AG09319 (cell line): ENCODE measurements around the gene PTPRD.

Experiments used
- DNase-seq: peaks from one replicate; pipeline ENCODE4 v3.0.0-alpha.2; 2010; ENCODE audit warnings: low read depth; ENCODE audit errors: extremely low read depth
- CTCF ChIP-seq: IDR thresholded peaks from 2 replicates; pipeline ENCODE4 v1.5.1; 2011; ENCODE audit warnings: low read depth, mild to moderate bottlenecking, inconsistent platforms, low read length, moderate library complexity

Gene PTPRD

DNA sequence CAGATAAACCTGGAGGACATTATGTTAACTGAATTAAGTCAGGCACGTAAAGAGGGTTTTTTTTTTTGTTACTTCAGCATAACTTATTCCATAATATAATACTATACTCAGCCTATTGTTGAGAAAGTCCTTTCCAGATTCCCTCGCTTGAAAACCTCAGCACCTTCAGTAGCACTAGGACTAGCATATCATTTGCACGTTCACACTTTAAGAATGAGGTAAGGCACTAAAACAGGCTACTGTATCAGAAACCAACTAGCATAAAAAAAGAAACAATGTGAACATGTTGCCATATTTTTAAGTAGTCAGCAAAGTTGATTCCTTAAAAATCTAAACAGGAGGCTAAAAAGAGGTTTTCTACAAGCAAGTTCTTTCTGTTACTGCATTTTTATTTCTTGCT lies 504.0 kb downstream of the PTPRD start:
- TF ChIP-seq CTCF, result no peak
- no peak for DNase-seq

DNA sequence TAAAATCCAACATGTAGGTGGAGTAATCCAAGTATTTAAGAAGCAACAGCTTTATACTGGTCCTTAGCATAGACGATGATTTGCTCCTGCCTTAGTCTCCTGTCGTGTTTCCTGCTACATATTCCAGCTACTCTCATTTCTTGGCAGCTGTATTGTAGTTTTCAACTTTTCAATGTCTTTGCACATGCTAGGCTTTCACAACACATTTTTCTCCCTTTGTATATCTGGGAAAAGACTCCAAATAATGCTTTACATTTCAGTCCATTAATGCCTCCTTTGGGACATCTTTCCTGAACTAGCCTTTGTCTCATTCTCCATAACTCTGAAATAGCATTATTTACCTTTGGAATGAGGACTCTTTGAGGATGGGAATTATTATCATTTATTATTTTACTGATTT lies 508.0 kb downstream of the PTPRD start:
- no peak for TF ChIP-seq CTCF

DNA sequence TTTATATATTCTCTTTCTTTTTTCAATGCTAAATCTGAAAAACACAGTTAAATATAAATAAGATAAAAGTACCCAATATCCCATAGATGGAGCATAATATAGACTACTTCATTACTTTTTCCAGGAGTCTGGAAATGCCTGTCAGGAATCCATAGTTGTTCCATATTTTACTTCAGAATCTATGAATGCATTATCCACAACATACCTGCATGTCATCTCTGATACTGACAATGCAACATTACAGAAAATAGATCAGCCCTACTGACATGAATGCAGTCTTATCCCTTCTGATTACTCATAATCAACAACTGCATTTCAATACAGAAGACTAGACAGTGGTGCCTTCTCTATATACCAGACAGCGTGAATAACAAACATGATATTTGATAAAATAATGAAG lies 517.6 kb downstream of the PTPRD start:
- TF ChIP-seq CTCF, result no peak
- no peak for DNase-seq

More for the DNA sequence above, 508.0 kb downstream of the PTPRD start:
- no peak for DNase-seq

- no peak for TF ChIP-seq CTCF
- no peak for DNase-seq
Measured at GRCh38 chr9:10094563-10094962, 518.2 kb downstream of the PTPRD start.

GRCh38 chr9:10080012-10080411 lies 532.8 kb downstream of the PTPRD start:
- no peak for TF ChIP-seq CTCF
- no peak for DNase-seq

DNA sequence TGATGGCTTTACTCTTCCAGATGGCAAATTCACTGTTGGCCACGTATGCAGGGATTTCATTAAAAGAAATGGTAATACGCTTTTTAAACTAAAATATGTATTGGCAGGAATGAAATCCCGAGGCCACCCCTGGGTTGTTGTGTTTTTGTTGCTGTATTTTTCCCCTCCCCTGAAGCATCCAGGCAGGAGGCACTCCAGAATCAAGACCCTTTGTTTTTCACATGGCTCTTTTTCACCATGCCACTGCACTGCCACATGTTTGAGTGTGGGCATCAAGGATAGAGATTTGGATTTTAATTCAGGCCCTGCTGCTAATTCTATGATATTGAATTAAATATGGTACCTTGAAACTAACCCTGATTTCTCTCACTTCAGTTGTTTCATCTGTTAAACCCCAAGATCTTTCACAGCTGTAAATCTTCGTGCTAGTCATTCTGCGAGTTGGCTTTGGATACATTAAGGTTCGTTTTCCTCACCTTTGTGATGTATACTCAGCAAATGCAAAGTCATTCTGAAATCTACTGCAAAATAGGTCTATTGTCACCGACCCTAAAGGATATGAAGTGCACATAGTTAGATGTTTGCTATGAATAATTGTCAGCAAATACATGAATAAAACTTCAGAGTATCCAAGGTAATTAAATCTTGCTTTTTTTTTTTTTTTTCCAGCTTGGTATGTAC lies 533.4 kb downstream of the PTPRD start:
- TF ChIP-seq CTCF, result no peak
- DNase-seq, result no peak

- TF ChIP-seq CTCF, result no peak
- no peak for DNase-seq
Measured at GRCh38 chr9:10071579-10071978, 541.2 kb downstream of the PTPRD start.
